ENCODE data around the gene IGF1R.

IGF1R gene

GRCh38 chr15:98802187-98802586 lies 153.8 kb downstream of the IGF1R start:
- TF ChIP-seq POLR2A (IDR thresholded peaks at IDR 0.05; ENCODE audit: low read length) = no peak
- no peak for TF ChIP-seq GATA1 (IDR thresholded peaks at IDR 0.05; ENCODE audit: low read depth, low read length)

GRCh38 chr15:98803228-98804056 lies 155.1 kb downstream of the IGF1R start:
- no peak for DNase-seq
- TF ChIP-seq POLR2A (IDR thresholded peaks at IDR 0.05; ENCODE audit: low read length) (no peak), GATA1 (IDR thresholded peaks at IDR 0.05; ENCODE audit: low read depth, low read length) (no peak)

More at GRCh38 chr15:98802187-98802586, 153.8 kb downstream of the IGF1R start:
- no peak for DNase-seq

- DNase-seq = no peak
- TF ChIP-seq POLR2A (IDR thresholded peaks at IDR 0.05; ENCODE audit: low read length) = no peak
These were observed 155.7 kb downstream of the IGF1R start for GRCh38 chr15:98804057-98804380.

GRCh38 chr15:98805434-98806274 lies 157.3 kb downstream of the IGF1R start:
- no peak for TF ChIP-seq GATA1 (IDR thresholded peaks at IDR 0.05; ENCODE audit: low read depth, low read length)
- TF ChIP-seq POLR2A (IDR thresholded peaks at IDR 0.05; ENCODE audit: low read length) = no peak
- DNase-seq = peak in 1 of 2 experiments; percentile 8

- no peak for DNase-seq
- TF ChIP-seq GATA1 (IDR thresholded peaks at IDR 0.05; ENCODE audit: low read depth, low read length) = no peak
- no peak for TF ChIP-seq POLR2A (IDR thresholded peaks at IDR 0.05; ENCODE audit: low read length)
These were observed 158.0 kb downstream of the IGF1R start for GRCh38 chr15:98806275-98806895.

GRCh38 chr15:98807262-98807661 lies 158.9 kb downstream of the IGF1R start:
- TF ChIP-seq POLR2A (IDR thresholded peaks at IDR 0.05; ENCODE audit: low read length) = no peak
- TF ChIP-seq GATA1 (IDR thresholded peaks at IDR 0.05; ENCODE audit: low read depth, low read length) = no peak
- no peak for DNase-seq

- no peak for TF ChIP-seq POLR2A (IDR thresholded peaks at IDR 0.05; ENCODE audit: low read length)
- no peak for TF ChIP-seq GATA1 (IDR thresholded peaks at IDR 0.05; ENCODE audit: low read depth, low read length)
- DNase-seq = no peak
These were observed 160.9 kb downstream of the IGF1R start for GRCh38 chr15:98809273-98809672.

- TF ChIP-seq GATA1 (IDR thresholded peaks at IDR 0.05; ENCODE audit: low read depth, low read length) (no peak), POLR2A (IDR thresholded peaks at IDR 0.05; ENCODE audit: low read length) (no peak)
- peak; percentile 57 to 83 for DNase-seq
These were observed 164.5 kb downstream of the IGF1R start for GRCh38 chr15:98812716-98813446.

GRCh38 chr15:98813951-98814350 lies 165.6 kb downstream of the IGF1R start:
- TF ChIP-seq POLR2A (IDR thresholded peaks at IDR 0.05; ENCODE audit: low read length) (no peak), GATA1 (IDR thresholded peaks at IDR 0.05; ENCODE audit: low read depth, low read length) (no peak)
- DNase-seq = no peak

GRCh38 chr15:98815207-98815606 lies 166.9 kb downstream of the IGF1R start:
- no peak for TF ChIP-seq POLR2A (IDR thresholded peaks at IDR 0.05; ENCODE audit: low read length)
- no peak for TF ChIP-seq GATA1 (IDR thresholded peaks at IDR 0.05; ENCODE audit: low read depth, low read length)
- DNase-seq = no peak

GRCh38 chr15:98817745-98818144 lies 169.4 kb downstream of the IGF1R start:
- DNase-seq = no peak
- no peak for TF ChIP-seq POLR2A (IDR thresholded peaks at IDR 0.05; ENCODE audit: low read length)
- no peak for TF ChIP-seq GATA1 (IDR thresholded peaks at IDR 0.05; ENCODE audit: low read depth, low read length)

- no peak for DNase-seq
- TF ChIP-seq POLR2A (IDR thresholded peaks at IDR 0.05; ENCODE audit: low read length) (no peak), GATA1 (IDR thresholded peaks at IDR 0.05; ENCODE audit: low read depth, low read length) (no peak)
These were observed 174.7 kb downstream of the IGF1R start for GRCh38 chr15:98823012-98823458.

- TF ChIP-seq POLR2A (IDR thresholded peaks at IDR 0.05; ENCODE audit: low read length) = no peak
- no peak for TF ChIP-seq GATA1 (IDR thresholded peaks at IDR 0.05; ENCODE audit: low read depth, low read length)
- DNase-seq = no peak
These were observed 175.3 kb downstream of the IGF1R start for GRCh38 chr15:98823616-98824015.
